Transverse colon (tissue), 4 donors: ENCODE data around the gene SPIB. TPM values are rescaled to one million over a fixed set of nuclear protein-coding genes. Genes with fewer than 3 reads are reported as not detected.

Experiments
- DNase-seq: peaks from one replicate; pipeline ENCODE4 v3.0.0-alpha.2; 2019
- H3K27ac ChIP-seq, 4 donors: fragments of 200-600 bp; sonication (generic); 2 replicates each; pipeline ENCODE4 v1.5.1; 2016 to 2018; ENCODE audit warnings: inconsistent platforms in 4 of 4
- H3K27me3 ChIP-seq: fragments of 200-600 bp; sonication (generic); 2 replicates; pipeline ENCODE4 v1.5.1; 2017; ENCODE audit warnings: inconsistent platforms
- H3K36me3 ChIP-seq, 4 donors: fragments of 200-600 bp; sonication (generic); 2 replicates each; pipeline ENCODE4 v1.5.1; 2017 to 2019; ENCODE audit warnings: inconsistent platforms in 4 of 4
- H3K4me1 ChIP-seq, 4 donors: fragments of 200-600 bp; sonication (generic); 2 replicates each; pipeline ENCODE4 v1.5.1; 2017 to 2020; ENCODE audit warnings: inconsistent platforms in 4 of 4
- H3K4me3 ChIP-seq, 4 donors: fragments of 200-600 bp; sonication (generic); 1 replicate in 1 of 4; 2 replicates in 3 of 4; pipeline versions ENCODE4 v1.5.1 to v1.6.1; 2017 to 2019; ENCODE audit warnings: inconsistent platforms in 4 of 4
- H3K9me3 ChIP-seq, 2 donors: fragments of 200-600 bp; sonication (generic); 2 replicates each; pipeline ENCODE4 v1.5.1; 2017 to 2019; ENCODE audit warnings: inconsistent platforms in 2 of 2
- EP300 ChIP-seq: sonication (generic); formaldehyde crosslinking; IDR thresholded peaks from one replicate; pipeline ENCODE4 v1.6.1; 2017; ENCODE audit warnings: antibody characterized with exemption, low read depth
- POLR2A ChIP-seq: fragments of 450-650 bp; IDR thresholded peaks from one replicate; pipeline ENCODE4 v1.6.1; 2016; ENCODE audit warnings: antibody characterized with exemption, mild to moderate bottlenecking, moderate library complexity
- POLR2AphosphoS5 ChIP-seq, 3 donors: sonication (generic); formaldehyde crosslinking; IDR thresholded peaks; one replicate each; pipeline ENCODE4 v1.6.1; 2016; ENCODE audit warnings: antibody characterized with exemption in 3 of 3
- WGBS, 2 donors: methylation state at CpG; one replicate each; pipeline ENCODE4 v1.1.5; 2018; ENCODE audit warnings: low coverage in 1 of 2; 5-methylcytosine and 5-hydroxymethylcytosine counted together
- in situ Hi-C, 4 donors: fragments of 200-750 bp; cut with MboI; loops; one replicate each; pipeline versions ENCODE4 v1.15.0 to v1.15.1; 2017; ENCODE audit warnings: low sequenced_read_pairs in 3 of 4, low pct_ligation_motif_present in 1 of 4, low pct_unique_long_range_greater_than_20kb in 1 of 4
- intact Hi-C: fragments of 100-400 bp; cut with DNase I; formaldehyde crosslinking; loops from one replicate; pipeline ENCODE4 v1.15.1; 2023; ENCODE audit warnings: low total_unique reads
- total RNA-seq, 4 donors: library from RNA; depleted of rRNA; stranded (reverse); fragments of >200 nt; gene quantifications; one replicate each; pipeline ENCODE4 v1.1.0, GENCODE V29; 2016
- TF ChIP-seq, protein P1 (sequence below), 5 experiments: fragments of 200-600 bp in 3 of 5; fragments of 450-650 bp in 2 of 5; sonication (generic) in 3 of 5; IDR thresholded peaks; 1 replicate in 2 of 5; 2 replicates in 3 of 5; pipeline ENCODE4 v1.5.1; 2016 to 2017; ENCODE audit warnings: antibody characterized with exemption in 5 of 5, inconsistent platforms in 3 of 5, mild to moderate bottlenecking in 2 of 5, moderate library complexity in 1 of 5

The SPIB gene
- total RNA-seq, 4 donors from 2014 or later: 45.7 to 56.8 (median 51.7) TPM

DNA sequence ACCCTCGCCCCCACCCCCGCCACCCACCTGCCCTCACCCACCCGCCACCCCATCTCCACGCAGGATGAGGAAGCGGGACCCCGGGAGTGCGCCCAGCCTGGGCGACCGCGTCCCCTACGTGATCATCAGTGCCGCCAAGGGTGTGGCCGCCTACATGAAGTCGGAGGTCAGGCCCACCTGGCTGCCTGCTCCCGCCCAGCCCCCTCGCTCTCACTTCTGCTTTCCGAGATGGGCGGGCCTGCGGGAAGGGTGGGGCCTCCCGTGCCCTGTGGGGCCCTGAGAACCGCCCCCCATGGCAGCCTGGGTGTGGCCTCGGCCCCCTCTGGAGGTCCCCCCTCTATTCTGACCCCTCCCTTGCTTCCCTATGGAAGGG is 3.1 kb upstream of the SPIB start:
- Histone ChIP-seq H3K4me1 (peaks cover 3 to 45% (median 25%) of the 10 kb centered on the region in 4 donors), H3K27ac (peak overlapping the region in 3 of 4 donors; percentile 17 to 57 (median 51)), H3K4me3 (no peak overlapping the region), H3K27me3 (peaks cover 40% of the 10 kb centered on the region), H3K36me3 (no peaks in the 10 kb centered on the region), H3K9me3 (no peaks in the 10 kb centered on the region)
- TF ChIP-seq, protein P1, sequence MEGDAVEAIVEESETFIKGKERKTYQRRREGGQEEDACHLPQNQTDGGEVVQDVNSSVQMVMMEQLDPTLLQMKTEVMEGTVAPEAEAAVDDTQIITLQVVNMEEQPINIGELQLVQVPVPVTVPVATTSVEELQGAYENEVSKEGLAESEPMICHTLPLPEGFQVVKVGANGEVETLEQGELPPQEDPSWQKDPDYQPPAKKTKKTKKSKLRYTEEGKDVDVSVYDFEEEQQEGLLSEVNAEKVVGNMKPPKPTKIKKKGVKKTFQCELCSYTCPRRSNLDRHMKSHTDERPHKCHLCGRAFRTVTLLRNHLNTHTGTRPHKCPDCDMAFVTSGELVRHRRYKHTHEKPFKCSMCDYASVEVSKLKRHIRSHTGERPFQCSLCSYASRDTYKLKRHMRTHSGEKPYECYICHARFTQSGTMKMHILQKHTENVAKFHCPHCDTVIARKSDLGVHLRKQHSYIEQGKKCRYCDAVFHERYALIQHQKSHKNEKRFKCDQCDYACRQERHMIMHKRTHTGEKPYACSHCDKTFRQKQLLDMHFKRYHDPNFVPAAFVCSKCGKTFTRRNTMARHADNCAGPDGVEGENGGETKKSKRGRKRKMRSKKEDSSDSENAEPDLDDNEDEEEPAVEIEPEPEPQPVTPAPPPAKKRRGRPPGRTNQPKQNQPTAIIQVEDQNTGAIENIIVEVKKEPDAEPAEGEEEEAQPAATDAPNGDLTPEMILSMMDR (IDR thresholded peaks at IDR 0.05): no peak
- TF ChIP-seq POLR2AphosphoS5 (IDR thresholded peaks at IDR 0.05): no peak
- TF ChIP-seq EP300: no peak
- TF ChIP-seq POLR2A: no peak
- 50% methylated on average over 16 of the region's 22 CpGs; no CpG with 5 or more reads in 1 of the 2 donors for WGBS, 2 donors
- intact Hi-C loops: loop anchor here (2.0 kb wide), 1 partner anchor 49 kb away; no protein-coding TSS in a partner anchor
- DNase-seq: peak; percentile 80
- in situ Hi-C loops: no loop called here

DNA sequence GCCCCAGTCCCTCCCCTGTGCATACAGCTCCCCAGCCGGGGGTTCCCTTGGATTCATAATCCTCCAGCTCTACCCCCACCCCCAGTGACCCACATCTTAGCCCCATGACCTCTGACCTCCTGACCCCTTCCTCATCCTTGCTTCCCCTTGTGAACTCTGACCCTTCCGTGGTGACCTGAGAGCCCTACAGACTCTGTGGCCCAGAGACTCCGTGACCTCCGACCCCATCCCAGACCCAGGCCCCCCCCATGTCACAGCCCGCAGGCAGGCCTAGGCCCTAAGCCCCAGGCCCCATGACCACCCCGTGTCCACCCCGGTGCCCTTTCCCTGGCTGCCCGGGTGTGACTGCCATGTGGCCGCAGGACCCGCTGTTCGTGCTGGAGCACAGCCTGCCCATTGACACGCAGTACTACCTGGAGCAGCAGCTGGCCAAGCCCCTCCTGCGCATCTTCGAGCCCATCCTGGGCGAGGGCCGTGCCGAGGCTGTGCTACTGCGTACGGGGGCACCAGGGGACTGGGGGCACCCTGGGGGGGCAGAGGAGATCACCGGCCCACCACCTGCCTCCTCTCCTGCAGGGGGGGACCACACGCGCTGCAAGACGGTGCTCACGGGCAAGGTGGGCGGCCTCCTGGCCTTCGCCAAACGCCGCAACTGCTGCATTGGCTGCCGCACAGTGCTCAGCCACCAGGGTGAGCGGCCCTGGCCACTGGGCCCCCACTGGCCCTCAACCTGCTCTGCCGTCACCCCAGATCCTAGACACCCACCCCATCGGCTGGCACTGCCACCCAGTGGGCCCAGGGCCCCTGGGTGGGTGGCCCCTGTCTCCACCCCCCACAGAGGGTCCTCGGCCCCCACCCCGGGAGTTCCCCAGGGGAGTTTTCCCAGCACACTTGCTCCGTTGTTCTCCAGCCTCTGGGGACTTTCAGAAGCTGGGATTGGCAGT is 2.4 kb upstream of the SPIB start:
- 33 to 77% methylated on average over 1 to 35 of the region's 35 CpGs for WGBS, 2 donors
- H3K27me3 ChIP-seq: peaks cover 47% of the 10 kb centered on the region
- in situ Hi-C loops: no loop called here
- H3K4me3 ChIP-seq: no peak overlapping the region
- peak overlapping the region in 2 of 4 donors; percentile 38 to 51 for H3K27ac ChIP-seq
- no peak for DNase-seq
- H3K9me3 ChIP-seq: no peaks in the 10 kb centered on the region
- H3K4me1 ChIP-seq: peaks cover 3 to 40% (median 20%) of the 10 kb centered on the region in 4 donors
- TF ChIP-seq, protein P1 (IDR thresholded peaks at IDR 0.05): no peak
- no peak for TF ChIP-seq EP300
- TF ChIP-seq POLR2A: no peak
- TF ChIP-seq POLR2AphosphoS5 (IDR thresholded peaks at IDR 0.05): no peak
- H3K36me3 ChIP-seq: no peaks in the 10 kb centered on the region
- intact Hi-C loops: no loop called here

DNA sequence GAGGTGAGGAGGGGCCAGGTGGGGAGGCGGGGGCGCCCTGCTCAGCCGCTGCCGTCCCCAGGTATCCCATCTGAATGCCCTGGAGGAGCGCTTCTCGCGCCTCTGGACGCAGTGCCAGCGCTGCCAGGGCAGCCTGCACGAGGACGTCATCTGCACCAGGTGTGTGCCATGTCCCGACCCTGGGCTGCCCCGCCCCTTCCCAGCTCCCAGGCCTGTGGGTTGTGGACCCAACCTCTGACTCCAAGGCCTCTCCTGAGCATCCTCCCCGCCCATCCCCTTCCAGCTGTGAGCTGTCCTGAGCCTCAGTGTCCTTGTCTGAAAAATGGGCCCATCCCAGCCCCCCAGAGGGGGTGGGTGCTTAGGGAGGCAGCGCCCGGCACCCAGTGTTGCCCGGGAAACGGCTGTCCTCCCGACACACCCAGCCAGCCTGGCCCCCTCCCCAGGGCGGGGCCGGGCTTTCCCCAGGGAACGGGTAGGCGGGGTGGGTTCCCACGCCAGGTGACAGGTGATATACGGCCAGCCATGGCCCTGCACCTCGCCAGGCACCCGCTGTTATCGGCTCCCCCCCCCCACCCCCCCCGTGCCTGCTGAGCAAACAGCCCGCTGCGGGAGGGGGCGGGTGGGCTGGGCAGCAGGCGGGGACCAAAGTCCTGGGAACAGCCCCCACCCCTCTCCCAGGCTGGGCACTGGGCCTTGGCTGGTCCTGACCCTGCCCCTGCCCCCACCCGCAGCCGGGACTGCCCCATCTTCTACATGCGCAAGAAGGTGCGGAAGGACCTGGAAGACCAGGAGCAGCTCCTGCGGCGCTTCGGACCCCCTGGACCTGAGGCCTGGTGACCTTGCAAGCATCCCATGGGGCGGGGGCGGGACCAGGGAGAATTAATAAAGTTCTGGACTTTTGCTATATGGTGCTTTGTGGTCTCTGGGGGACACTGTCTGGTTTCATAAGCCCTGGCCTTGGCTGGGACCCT is 1.3 kb upstream of the SPIB start:
- peak; percentile 57 for DNase-seq
- in situ Hi-C loops: no loop called here
- H3K27ac ChIP-seq: peak overlapping the region in 2 of 4 donors; percentile 38 to 51

DNA sequence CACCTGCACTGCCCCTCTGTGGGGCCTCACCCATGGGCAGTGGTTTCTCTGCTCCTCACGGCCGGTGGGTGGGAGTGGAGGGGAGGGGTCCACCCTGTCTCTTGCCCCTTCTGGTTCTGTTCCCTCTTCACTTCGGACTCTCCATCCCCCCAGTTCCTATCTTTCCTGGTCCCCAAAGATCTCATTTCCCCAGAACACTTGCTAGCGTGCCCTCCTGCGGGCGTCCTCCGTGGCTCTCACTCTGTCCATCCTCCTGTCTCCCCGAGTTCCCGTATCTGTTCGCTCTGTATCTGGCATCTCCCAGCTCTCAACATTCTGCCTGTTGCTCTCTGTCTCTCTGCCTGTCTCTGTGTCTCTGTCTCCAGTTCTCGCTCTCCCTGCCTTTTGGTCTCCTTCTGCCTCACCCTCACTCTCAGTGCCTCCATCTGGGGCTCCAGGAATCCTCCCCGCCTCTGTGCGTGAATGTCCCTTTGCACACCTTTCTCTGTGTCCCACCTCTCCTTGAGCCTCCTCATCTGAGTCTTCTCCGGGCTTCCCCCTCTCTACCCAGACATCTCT is 363 bp downstream of the SPIB start:
- intact Hi-C loops: no loop called here
- H3K27ac ChIP-seq: no peak overlapping the region

More for the DNA sequence above, 1.3 kb upstream of the SPIB start:
- H3K9me3 ChIP-seq: no peaks in the 10 kb centered on the region
- peaks cover 58% of the 10 kb centered on the region for H3K27me3 ChIP-seq
- intact Hi-C loops: no loop called here
- H3K4me3 ChIP-seq: no peak overlapping the region
- no peak for TF ChIP-seq POLR2A
- peak; percentile 17 for TF ChIP-seq EP300
- WGBS, 2 donors: 43% methylated on average over 36 of the region's 42 CpGs; no CpG with 5 or more reads in 1 of the 2 donors
- peaks cover 3 to 35% (median 20%) of the 10 kb centered on the region in 4 donors for H3K4me1 ChIP-seq
- no peaks in the 10 kb centered on the region for H3K36me3 ChIP-seq

More for the DNA sequence above, 363 bp downstream of the SPIB start:
- no peaks in the 10 kb centered on the region for H3K9me3 ChIP-seq
- H3K36me3 ChIP-seq: no peaks in the 10 kb centered on the region
- H3K4me1 ChIP-seq: peaks cover 3 to 35% (median 20%) of the 10 kb centered on the region in 4 donors
- no peak for TF ChIP-seq POLR2AphosphoS5 (IDR thresholded peaks at IDR 0.05)
- TF ChIP-seq, protein P1 (IDR thresholded peaks at IDR 0.05): no peak
- no peak for TF ChIP-seq EP300
- no peak for TF ChIP-seq POLR2A
- 4 to 7% methylated on average over 10 to 14 of the region's 14 CpGs for WGBS, 2 donors
- peak overlapping the region in 2 of 4 donors; percentile 14 to 22 for H3K4me3 ChIP-seq
- DNase-seq: no peak
- in situ Hi-C loops: no loop called here
- H3K27me3 ChIP-seq: peaks cover 62% of the 10 kb centered on the region
